HFFc6 (cell line): ENCODE results near the gene RBM5. TPM values are rescaled to one million over a fixed set of nuclear protein-coding genes. Genes with fewer than 3 reads are reported as not detected.

Experiments
- DNase-seq: peaks from one replicate; pipeline ENCODE4 v3.0.0-alpha.2; 2018
- H3K27ac Mint-ChIP-seq: 2 replicates; pipeline ENCODE4 v1.8.0; 2020; ENCODE audit warnings: mild to moderate bottlenecking, mixed read lengths
- H3K27me3 Mint-ChIP-seq: 2 replicates; pipeline ENCODE4 v1.8.0; 2021; ENCODE audit warnings: mild to moderate bottlenecking, moderate library complexity, mixed read lengths; ENCODE audit not compliant: insufficient read depth
- H3K36me3 Mint-ChIP-seq: 2 replicates; pipeline ENCODE4 v1.8.0; 2021; ENCODE audit warnings: low read depth, mixed read lengths
- H3K4me1 Mint-ChIP-seq: 2 replicates; pipeline ENCODE4 v1.8.0; 2020; ENCODE audit warnings: low read depth, mixed read lengths
- H3K4me3 Mint-ChIP-seq: 2 replicates; pipeline ENCODE4 v1.8.0; 2020; ENCODE audit warnings: mild to moderate bottlenecking, moderate library complexity, mixed read lengths
- H3K9me3 Mint-ChIP-seq: 2 replicates; pipeline ENCODE4 v1.8.0; 2020; ENCODE audit warnings: mild to moderate bottlenecking, mixed read lengths
- long read RNA-seq: library from polyadenylated mRNA; unstranded; transcript quantifications from one replicate; pipeline ENCODE4 v2.0.0, GENCODE V29; 2019
- total RNA-seq, 6 experiments: library from RNA; stranded (reverse); fragmentation: NEBNext Ultra II Directional; extraction: Animal tissue kit (Norgen Biotek cat#: 25700); gene quantifications; 2 replicates in 1 of 6; 3 replicates in 5 of 6; pipeline ENCODE4 v1.2.3, GENCODE V29; 2021
- TF ChIP-seq, protein P1 (sequence below): fragments of 200-600 bp; sonication (generic); IDR thresholded peaks from 2 replicates; pipeline ENCODE4 v1.5.0; 2021; ENCODE audit warnings: antibody characterized with exemption, mild to moderate bottlenecking

Gene RBM5
- total RNA-seq, result 10 to 100 TPM; 69.3 to 83.8 (median 78.5) TPM
- long read RNA-seq, transcript RBM5-201 (25 exons, 3,188 nt), result major isoform, 21 of 40 reads
- long read RNA-seq, partial matches to known transcripts, result 11 of 40 reads
- long read RNA-seq, other reads (novel, unspliced or antisense), result 4 of 40 reads

DNA sequence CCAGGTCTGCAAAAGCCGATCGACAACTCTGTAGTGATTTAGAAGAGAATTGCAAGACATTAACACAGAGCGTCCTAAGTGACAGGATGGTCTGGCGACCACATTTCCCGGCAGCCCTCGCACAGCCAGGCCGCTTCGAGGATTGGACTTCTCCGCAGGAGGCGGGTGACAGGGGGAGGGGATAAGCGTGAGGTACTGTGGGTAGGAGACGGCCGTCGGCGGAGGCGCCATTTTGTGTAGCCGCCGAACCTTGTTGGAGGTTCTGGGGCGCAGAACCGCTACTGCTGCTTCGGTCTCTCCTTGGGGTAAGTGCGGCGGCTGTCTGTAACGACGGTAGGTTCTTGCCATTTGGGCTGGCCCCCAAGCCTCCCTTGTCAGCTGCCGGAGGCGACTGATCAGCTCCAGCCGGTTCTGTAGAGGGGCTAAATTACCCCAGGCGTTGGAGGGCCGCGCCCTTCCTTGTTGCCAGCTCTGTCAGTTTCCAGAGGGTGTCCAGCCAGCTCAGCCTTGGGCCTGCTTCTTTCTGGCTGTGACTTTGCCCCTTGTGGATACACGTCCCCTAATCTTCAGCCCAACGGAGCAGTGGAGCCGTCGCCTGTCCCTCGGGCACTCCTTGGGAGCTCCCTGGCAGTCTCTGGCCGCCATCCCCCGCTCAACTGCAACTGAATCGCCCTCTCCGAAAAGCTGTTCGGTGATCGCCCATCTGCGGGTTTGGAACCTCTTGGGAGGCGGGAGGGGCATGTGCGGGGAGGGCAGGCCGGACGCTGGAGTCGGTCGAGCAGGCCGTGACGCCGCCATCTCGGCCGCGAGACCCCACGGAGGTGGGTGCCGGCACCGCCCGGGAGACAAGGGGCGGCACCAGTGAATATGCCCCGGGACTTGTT is at the start of gene RBM5:
Gene RBM5 (plus strand): TSS at position 195 of the 884 bp plus-strand sequence. CDS start 1,516 bp downstream, outside the sequence.
- TF ChIP-seq, protein P1, sequence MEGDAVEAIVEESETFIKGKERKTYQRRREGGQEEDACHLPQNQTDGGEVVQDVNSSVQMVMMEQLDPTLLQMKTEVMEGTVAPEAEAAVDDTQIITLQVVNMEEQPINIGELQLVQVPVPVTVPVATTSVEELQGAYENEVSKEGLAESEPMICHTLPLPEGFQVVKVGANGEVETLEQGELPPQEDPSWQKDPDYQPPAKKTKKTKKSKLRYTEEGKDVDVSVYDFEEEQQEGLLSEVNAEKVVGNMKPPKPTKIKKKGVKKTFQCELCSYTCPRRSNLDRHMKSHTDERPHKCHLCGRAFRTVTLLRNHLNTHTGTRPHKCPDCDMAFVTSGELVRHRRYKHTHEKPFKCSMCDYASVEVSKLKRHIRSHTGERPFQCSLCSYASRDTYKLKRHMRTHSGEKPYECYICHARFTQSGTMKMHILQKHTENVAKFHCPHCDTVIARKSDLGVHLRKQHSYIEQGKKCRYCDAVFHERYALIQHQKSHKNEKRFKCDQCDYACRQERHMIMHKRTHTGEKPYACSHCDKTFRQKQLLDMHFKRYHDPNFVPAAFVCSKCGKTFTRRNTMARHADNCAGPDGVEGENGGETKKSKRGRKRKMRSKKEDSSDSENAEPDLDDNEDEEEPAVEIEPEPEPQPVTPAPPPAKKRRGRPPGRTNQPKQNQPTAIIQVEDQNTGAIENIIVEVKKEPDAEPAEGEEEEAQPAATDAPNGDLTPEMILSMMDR, result no peak
- Mint-ChIP-seq H3K36me3 (peaks cover 38% of the 10 kb centered on the region), H3K9me3 (peaks cover 3% of the 10 kb centered on the region; the same call in 1 of the 2 replicates), H3K4me1 (peaks cover 26% of the 10 kb centered on the region), H3K27me3 (no peaks in the 10 kb centered on the region), H3K27ac (peak within 1 kb of the TSS; percentile 99), H3K4me3 (peak within 1 kb of the TSS; percentile 99)
- peak; percentile 90 for DNase-seq

DNA sequence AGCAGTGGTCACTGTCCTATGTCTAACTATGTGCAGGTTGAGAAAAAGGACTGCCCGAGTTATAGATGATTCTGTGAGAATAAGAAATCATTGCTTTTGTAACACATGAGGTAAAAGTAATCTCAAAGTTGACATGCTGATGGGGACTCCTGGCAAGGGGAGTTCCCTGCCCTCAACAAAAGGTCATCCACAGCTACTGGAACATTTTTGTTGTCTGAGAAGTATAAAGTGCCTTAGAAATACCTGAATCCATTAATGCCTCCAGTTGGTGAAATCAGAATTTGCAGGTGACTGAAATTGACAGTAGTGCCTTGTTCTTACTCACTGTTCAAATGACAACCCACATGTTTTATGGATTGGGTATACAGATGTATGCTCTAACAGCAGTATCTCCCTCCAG is 43.7 kb upstream of the RBM5 start:
- no peaks in the 10 kb centered on the region for H3K9me3 Mint-ChIP-seq
- H3K36me3 Mint-ChIP-seq, result peaks cover 3% of the 10 kb centered on the region
- peaks cover 7% of the 10 kb centered on the region for H3K4me1 Mint-ChIP-seq
- TF ChIP-seq, protein P1, result no peak
- H3K27me3 Mint-ChIP-seq, result no peaks in the 10 kb centered on the region
- DNase-seq, result no peak
- H3K27ac Mint-ChIP-seq, result no peak overlapping the region
- no peak overlapping the region for H3K4me3 Mint-ChIP-seq

DNA sequence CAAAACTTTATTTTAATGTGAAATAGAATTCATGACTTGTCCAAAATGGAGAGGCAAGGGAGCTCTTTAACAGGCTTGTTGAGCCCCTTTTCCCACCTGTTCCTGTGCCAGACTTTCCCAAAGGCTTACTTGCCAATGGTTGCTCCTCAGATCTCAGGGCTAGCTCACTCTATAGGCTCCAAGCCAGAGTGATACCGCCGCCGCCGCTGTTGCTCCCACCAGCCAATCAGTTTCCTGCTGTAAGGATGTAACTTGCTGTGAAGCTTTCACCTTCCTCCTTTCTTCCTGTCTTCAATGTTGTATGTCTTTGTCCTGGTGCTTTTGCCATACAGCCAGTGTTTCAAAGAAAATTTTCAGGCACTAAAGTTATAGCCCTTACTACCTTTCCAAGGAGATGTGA is 41.3 kb upstream of the RBM5 start:
- H3K4me1 Mint-ChIP-seq, result peaks cover 20% of the 10 kb centered on the region
- no peak overlapping the region for H3K27ac Mint-ChIP-seq
- no peak for DNase-seq
- H3K27me3 Mint-ChIP-seq, result no peaks in the 10 kb centered on the region
- peaks cover 10% of the 10 kb centered on the region for H3K36me3 Mint-ChIP-seq
- TF ChIP-seq, protein P1, result no peak
- no peaks in the 10 kb centered on the region for H3K9me3 Mint-ChIP-seq
- no peak overlapping the region for H3K4me3 Mint-ChIP-seq

DNA sequence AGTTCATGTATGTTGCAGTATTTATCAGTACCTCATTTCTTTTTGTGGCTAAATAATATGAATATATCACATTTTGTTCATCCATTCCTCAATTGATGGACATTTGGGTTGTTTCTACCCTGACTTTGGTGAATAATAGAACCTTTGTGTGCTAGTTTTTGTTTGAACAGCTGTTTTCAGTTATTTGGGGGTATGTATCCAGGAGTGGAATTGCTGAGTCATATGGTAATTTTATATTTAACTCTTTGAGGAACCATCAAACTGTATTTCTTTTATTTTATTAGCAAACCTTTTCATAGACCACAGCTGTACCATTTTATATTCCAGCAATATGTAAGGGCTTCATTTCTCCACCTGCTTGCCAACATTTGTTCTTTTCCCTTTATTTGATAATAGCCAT is 38.4 kb upstream of the RBM5 start:
- peak overlapping the region; percentile 90 for H3K27ac Mint-ChIP-seq
- peaks cover 24% of the 10 kb centered on the region for H3K36me3 Mint-ChIP-seq
- H3K4me1 Mint-ChIP-seq, result peaks cover 24% of the 10 kb centered on the region
- TF ChIP-seq, protein P1, result no peak
- peak overlapping the region; percentile 63 for H3K4me3 Mint-ChIP-seq
- H3K27me3 Mint-ChIP-seq, result no peaks in the 10 kb centered on the region
- no peaks in the 10 kb centered on the region for H3K9me3 Mint-ChIP-seq
- DNase-seq, result peak; percentile 68

DNA sequence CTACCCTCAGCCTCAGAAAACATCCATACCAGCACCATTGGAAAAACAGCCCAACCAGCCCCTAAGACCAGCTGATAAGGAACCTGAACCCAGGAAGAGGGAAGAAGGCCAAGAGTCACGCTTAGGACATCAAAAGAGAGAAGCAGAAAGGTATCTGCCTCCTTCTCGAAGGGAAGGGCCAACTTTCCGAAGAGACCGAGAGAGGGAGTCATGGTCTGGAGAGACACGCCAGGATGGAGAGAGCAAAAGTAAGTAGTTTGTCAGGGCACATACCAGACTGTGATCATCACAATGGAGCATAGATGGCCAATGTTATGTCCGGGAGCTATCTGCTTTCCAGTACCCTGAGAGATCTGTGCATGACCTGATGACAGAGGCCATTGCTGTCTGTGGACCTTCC is 31.0 kb upstream of the RBM5 start:
- DNase-seq, result no peak
- TF ChIP-seq, protein P1, result no peak
- H3K36me3 Mint-ChIP-seq, result peaks cover 53% of the 10 kb centered on the region
- no peak overlapping the region for H3K4me3 Mint-ChIP-seq
- no peaks in the 10 kb centered on the region for H3K27me3 Mint-ChIP-seq
- H3K27ac Mint-ChIP-seq, result no peak overlapping the region
- H3K4me1 Mint-ChIP-seq, result peaks cover 8% of the 10 kb centered on the region
- H3K9me3 Mint-ChIP-seq, result no peaks in the 10 kb centered on the region
